Osteocyte (in vitro differentiated cells): ENCODE results near the gene FIBCD1. TPM values are rescaled to one million over a fixed set of nuclear protein-coding genes. Genes with fewer than 3 reads are reported as not detected.
A peak's percentile ranks its signal among the peaks of the same experiment; 100 is the strongest.

ENCODE experiments used
- DNase-seq: peaks from one replicate; pipeline ENCODE4 v3.0.0; 2021; ENCODE audit warnings: mixed read lengths; ENCODE audit not compliant: unreplicated experiment; ENCODE audit errors: extremely low spot score
- H3K27ac Mint-ChIP-seq: one replicate; pipeline ENCODE4 v1.8.0; 2021; ENCODE audit warnings: mild to moderate bottlenecking, mixed read lengths; ENCODE audit not compliant: unreplicated experiment
- H3K27me3 Mint-ChIP-seq: one replicate; pipeline ENCODE4 v1.8.0; 2021; ENCODE audit warnings: mixed read lengths; ENCODE audit not compliant: unreplicated experiment
- H3K36me3 Mint-ChIP-seq: one replicate; pipeline ENCODE4 v1.8.0; 2021; ENCODE audit warnings: mixed read lengths; ENCODE audit not compliant: unreplicated experiment
- H3K4me1 Mint-ChIP-seq: one replicate; pipeline ENCODE4 v1.8.0; 2021; ENCODE audit warnings: mixed read lengths; ENCODE audit not compliant: unreplicated experiment
- H3K4me3 Mint-ChIP-seq: one replicate; pipeline ENCODE4 v1.8.0; 2021; ENCODE audit warnings: mild to moderate bottlenecking, moderate library complexity, mixed read lengths; ENCODE audit not compliant: unreplicated experiment
- H3K9me3 Mint-ChIP-seq: one replicate; pipeline ENCODE4 v1.8.0; 2021; ENCODE audit warnings: mixed read lengths; ENCODE audit not compliant: unreplicated experiment
- total RNA-seq: library from RNA; stranded (reverse); gene quantifications from 2 replicates; pipeline ENCODE4 v1.2.1, GENCODE V29; 2021
- TF ChIP-seq, protein P1 (sequence below): fragments of 200-600 bp; sonication (generic); IDR thresholded peaks from 2 replicates; pipeline ENCODE4 v1.5.0; 2021; ENCODE audit warnings: antibody characterized with exemption, mild to moderate bottlenecking, moderate library complexity

FIBCD1 gene
- total RNA-seq, 1 donor from 2014 or later: 18.2 TPM

- DNase-seq: no peak
- Mint-ChIP-seq H3K9me3 (no peaks in the 10 kb centered on the region), H3K27me3 (no peaks in the 10 kb centered on the region), H3K4me3 (no peak overlapping the region), H3K36me3 (peaks cover 40% of the 10 kb centered on the region), H3K4me1 (peaks cover 8% of the 10 kb centered on the region), H3K27ac (no peak overlapping the region)
- TF ChIP-seq, protein P1, sequence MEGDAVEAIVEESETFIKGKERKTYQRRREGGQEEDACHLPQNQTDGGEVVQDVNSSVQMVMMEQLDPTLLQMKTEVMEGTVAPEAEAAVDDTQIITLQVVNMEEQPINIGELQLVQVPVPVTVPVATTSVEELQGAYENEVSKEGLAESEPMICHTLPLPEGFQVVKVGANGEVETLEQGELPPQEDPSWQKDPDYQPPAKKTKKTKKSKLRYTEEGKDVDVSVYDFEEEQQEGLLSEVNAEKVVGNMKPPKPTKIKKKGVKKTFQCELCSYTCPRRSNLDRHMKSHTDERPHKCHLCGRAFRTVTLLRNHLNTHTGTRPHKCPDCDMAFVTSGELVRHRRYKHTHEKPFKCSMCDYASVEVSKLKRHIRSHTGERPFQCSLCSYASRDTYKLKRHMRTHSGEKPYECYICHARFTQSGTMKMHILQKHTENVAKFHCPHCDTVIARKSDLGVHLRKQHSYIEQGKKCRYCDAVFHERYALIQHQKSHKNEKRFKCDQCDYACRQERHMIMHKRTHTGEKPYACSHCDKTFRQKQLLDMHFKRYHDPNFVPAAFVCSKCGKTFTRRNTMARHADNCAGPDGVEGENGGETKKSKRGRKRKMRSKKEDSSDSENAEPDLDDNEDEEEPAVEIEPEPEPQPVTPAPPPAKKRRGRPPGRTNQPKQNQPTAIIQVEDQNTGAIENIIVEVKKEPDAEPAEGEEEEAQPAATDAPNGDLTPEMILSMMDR: no peak
Observed at GRCh38 chr9:130872093-130872492, 67.0 kb downstream of the FIBCD1 start.

DNA sequence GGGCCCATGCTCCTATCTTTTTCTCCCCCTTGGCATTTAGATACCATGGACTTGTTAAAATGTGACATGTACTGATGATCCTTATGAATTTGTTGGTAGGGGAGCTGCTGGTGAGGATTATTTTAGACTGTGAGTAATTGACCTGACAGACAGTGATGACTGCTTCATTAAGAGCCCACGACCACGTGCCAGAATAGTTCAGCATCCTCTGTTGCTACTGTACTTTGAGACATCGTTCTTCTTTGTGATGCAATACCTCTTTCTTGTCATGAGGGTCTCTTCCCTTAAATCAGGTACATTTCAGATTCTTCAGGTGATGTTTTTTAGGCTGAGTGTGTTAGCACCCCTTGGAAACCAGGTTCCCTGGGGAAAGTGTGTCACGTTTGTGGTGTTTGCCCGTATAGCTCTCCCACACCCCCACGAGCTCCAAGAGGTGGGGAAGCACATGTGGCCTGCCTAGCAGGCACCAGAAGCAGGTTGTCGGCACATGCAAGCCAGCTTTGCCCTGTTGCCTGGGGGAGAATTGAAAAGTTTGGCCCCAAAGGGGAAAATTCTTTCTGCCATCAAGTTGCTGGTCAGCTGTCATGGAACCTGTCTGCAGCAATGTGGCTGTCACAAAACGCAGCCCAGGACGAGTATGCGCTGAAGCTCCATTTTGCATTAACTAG lies 67.5 kb downstream of the FIBCD1 start:
- DNase-seq: no peak
- H3K4me3 Mint-ChIP-seq: no peak overlapping the region
- H3K9me3 Mint-ChIP-seq: no peaks in the 10 kb centered on the region
- H3K27ac Mint-ChIP-seq: no peak overlapping the region
- peaks cover 8% of the 10 kb centered on the region for H3K4me1 Mint-ChIP-seq
- TF ChIP-seq, protein P1: no peak
- no peaks in the 10 kb centered on the region for H3K27me3 Mint-ChIP-seq
- peaks cover 38% of the 10 kb centered on the region for H3K36me3 Mint-ChIP-seq

DNA sequence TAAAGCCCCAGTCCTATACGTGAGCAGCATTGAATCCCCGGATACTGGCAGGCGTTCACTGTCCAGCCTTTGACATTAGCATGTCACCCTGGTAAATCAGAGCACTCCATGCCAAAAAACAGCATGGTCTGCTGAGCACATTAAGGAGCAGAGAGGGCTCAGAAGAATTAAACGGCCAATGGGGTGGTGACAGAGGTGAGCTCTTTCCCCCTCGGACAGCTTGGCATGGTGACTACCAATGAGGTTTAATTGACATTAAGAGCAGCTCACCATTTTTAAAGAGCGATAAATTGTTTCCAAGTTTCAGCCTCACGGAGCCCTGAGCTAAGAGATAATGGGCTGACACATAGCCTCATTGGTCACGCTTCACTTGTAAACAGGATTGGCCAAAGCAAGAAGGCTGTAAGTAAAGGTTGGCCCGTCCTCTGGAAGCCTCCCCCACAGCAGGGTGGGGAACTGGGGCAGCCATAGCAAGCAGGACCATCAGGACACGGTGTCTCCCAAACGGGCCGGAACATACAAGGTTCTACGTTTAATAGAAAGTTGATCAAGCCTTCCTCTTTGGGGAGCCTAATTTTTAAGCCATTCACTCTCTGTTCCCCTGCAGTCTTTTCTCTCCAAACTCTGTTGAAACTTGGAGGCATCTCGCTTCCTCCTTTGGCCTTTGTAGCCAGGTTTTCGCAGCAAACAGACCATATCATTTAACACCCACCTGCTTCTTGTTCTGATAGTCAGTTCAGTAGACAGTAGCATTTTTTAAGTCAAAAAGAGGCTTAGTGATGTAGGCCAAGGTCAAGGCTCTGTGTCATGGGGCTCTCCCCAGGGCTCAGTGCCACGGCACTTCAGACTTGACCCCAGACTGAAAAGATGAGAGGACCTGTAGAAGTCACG lies 68.3 kb downstream of the FIBCD1 start:
- Mint-ChIP-seq H3K9me3 (no peaks in the 10 kb centered on the region), H3K27ac (peak overlapping the region; percentile 1), H3K4me3 (no peak overlapping the region), H3K27me3 (no peaks in the 10 kb centered on the region), H3K4me1 (peaks cover 9% of the 10 kb centered on the region), H3K36me3 (peaks cover 40% of the 10 kb centered on the region)
- DNase-seq: no peak
- TF ChIP-seq, protein P1: no peak

- TF ChIP-seq, protein P1: no peak
- Mint-ChIP-seq H3K4me1 (peaks cover 9% of the 10 kb centered on the region), H3K27ac (no peak overlapping the region), H3K27me3 (no peaks in the 10 kb centered on the region), H3K9me3 (no peaks in the 10 kb centered on the region), H3K4me3 (no peak overlapping the region), H3K36me3 (peaks cover 41% of the 10 kb centered on the region)
- DNase-seq: no peak
Observed at GRCh38 chr9:130869250-130869649, 69.8 kb downstream of the FIBCD1 start.

DNA sequence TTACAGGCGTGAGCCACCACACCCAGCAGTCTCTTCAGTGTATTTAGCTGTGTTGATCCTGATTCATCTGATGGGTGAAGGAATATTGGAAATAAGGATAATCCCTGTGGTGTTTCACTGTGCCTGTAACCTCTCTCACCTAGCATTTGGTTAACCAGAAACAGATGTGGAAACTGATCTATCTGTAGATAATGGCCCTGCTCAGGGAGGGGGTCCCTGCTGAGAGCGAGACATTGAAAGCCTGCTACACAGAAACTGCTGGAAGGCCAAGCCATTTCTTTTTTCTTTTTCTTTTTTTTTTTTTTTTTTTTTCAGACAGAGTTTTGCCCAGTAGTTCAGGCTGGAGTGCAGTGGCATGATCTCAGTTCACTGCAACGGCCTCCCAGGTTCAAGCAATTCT lies 70.8 kb downstream of the FIBCD1 start:
- Mint-ChIP-seq H3K27me3 (no peaks in the 10 kb centered on the region), H3K4me3 (no peak overlapping the region), H3K4me1 (peaks cover 13% of the 10 kb centered on the region), H3K9me3 (no peaks in the 10 kb centered on the region), H3K27ac (no peak overlapping the region), H3K36me3 (peaks cover 35% of the 10 kb centered on the region)
- TF ChIP-seq, protein P1: no peak
- no peak for DNase-seq
